DMS 273 (cell line): ENCODE results near the gene MICU1.
A peak's percentile ranks its signal among the peaks of the same experiment; 100 is the strongest.

Experiments
- DNase-seq: peaks from one replicate; lab custom pipeline; 2025; ENCODE audit not compliant: unreplicated experiment; lab: John Stamatoyannopoulos, UW

The MICU1 gene

DNA sequence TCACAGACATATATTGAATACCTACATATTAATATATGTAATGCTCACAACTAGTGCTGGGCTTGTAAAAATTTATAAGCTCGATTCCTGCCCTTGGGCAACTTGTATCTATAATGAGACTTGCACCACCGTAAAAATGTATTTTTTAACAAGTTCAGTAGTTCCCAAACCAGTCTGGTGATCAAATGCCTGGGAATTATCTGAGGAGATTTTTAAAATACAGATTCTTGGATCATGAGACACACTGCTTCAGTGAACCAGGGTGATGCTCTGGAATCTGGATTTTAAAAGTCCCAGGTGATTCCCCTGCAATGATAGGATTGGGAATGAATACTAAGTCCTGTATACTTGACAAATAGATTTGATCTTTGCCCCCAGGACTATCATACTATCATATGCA lies 4.3 kb upstream of the MICU1 start:
- no peak for DNase-seq

- DNase-seq: no peak
Measured at GRCh38 chr10:72626444-72626754, 520 bp upstream of the MICU1 start.

DNA sequence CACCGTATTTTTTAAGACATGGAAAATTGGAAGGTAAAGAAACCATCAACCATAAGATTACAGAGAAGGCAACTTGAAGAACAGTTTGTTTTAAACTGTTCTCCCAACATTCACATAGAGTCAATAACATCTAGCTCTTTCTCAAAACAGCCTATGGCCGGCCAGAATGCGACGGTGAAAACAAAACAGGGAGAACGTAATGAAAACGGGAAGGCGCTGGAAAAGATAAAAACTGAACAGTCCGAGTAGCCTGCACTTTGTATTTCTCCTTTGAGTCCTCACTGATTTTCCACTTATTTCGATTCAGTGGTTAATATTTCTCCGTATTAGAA lies 637 bp downstream of the MICU1 start:
- peak; percentile 54 for DNase-seq

- no peak for DNase-seq
Measured at GRCh38 chr10:72622271-72622670, 3.6 kb downstream of the MICU1 start.

- peak; percentile 12 for DNase-seq
Measured at GRCh38 chr10:72616716-72617115, 9.2 kb downstream of the MICU1 start.

DNA sequence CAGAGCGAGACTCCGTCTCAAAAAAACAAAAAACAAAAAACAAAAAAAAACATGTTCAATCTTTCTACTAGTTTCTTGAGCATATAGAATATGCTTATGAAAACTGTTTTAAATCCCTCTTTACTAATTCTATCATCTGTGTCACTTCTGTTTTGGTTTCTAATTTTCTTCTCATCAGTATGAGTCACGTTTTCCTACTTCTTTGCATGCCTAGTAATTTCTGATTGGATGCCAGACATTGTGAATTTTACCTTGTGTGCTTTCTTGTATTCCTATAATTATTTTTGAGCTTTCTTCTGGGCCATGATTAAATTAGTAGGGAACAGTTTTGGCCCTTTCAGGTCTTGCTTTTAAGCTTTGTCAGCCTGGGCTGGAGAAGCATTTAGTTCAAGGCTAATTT lies 9.9 kb downstream of the MICU1 start:
- no peak for DNase-seq

DNA sequence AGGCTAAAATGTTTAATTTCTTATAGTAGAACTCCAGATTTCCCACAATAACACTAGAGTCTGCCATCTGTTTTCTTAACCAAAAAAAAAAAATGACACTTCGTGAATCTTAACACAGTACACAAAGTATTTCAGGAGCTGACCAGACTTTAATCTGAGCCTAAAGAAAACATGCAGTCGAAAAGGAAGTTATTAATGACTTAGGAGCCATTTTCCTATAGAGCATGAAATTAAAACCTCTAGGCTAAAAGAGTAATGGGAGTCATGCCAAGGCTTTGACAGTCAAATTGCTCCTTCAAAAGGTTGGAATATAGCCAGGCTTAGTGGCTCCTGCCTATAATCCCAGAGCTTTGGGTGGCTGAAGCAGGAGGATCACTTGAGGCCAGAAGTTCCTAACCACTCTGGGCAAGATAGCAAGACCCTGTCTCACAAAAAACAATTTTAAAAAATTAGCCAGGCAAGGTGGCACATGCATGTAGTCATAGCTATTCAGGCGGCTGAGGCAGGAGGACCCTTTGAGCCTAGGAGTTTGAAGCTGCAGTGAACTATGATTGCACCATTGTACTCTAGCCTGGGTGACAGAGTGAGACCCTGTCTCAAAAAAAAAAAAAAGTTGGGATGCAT lies 13.6 kb downstream of the MICU1 start:
- peak; percentile 87 for DNase-seq

DNA sequence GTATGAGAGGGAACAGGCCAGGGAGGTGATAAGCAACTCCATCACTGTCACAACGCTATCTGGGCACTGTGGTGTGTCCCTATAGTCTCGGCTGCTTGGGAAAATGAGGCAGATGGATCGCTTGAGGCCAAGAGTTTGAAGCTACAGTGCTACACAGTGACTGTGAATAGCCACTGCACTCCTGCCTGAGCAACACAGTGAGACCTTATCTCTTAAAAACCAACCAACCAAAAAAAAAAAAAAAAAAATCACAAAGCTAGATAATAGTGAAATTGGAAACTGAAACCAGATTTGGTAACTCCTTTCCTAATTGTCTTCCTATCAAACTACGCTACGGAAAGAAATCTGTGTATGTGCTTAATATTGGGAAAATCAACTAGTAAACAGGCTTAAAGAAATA lies 14.1 kb downstream of the MICU1 start:
- DNase-seq: peak; percentile 13

DNA sequence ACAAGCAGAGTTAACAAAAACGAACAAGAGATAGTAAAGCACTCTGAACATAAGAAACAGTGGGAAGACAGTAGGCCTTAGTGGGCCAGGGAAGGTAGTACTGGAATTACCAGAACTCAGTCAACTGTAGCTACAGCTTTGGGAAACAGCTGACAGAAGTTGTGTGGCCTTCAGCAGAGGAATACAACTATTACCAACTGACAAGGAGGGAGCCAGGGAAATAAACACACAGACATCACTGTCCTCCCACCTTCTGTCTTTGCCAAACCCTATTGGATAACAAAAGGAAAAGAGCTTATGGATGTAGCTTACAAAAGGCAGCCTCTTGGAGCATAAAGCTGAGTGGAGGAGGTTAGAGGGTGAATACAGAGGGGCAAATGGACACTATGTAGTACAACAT lies 15.4 kb downstream of the MICU1 start:
- no peak for DNase-seq

- no peak for DNase-seq
Measured at GRCh38 chr10:72605122-72605521, 20.8 kb downstream of the MICU1 start.

- DNase-seq: no peak
Measured at GRCh38 chr10:72601144-72601543, 24.7 kb downstream of the MICU1 start.

DNA sequence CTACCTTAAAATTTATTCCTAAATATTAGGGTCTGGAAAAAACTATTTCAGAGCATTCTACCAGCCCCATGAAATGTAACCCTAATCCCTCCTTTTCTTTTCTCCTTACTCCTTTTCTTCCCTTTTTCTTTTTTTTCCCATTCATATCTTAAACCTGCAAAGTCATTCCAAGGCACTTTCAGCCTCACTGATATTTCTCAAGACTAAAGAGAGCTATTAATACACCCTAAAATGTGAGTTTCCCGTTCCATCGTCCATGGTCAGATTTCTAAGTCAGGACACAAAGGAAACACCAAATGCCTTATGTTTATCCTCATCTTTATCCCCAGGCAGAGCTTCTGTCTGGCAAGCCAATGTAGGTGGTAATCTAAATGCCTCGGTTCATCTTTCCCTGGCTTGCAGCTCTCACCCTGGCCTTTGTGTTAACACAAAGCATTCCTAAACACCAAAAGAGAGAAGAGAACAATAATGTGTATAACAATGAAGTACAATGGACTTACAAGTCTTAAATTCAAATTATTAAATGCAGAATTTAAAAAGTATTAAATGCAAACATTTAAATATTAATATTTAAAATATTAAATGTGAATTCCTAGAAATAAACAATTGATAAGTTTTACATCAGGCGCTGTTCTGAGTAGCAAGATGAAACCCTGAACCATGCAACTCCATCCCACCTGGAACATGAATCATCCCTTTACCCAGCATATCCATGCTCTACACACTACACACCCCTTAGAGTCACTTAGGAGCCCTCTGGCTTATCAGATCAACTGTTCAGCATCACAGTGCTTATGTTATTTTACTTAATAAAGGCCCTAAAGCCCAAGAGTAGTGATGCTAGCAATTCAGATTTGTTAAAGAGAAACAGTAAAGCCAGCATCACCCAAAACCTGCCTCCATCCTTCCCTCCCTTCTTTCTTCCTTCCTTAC lies 26.8 kb downstream of the MICU1 start:
- DNase-seq: no peak

GRCh38 chr10:72597897-72598296 lies 28.0 kb downstream of the MICU1 start:
- no peak for DNase-seq

- no peak for DNase-seq
Measured at GRCh38 chr10:72595436-72595835, 30.4 kb downstream of the MICU1 start.

- DNase-seq: no peak
Measured at GRCh38 chr10:72593963-72594362, 31.9 kb downstream of the MICU1 start.

GRCh38 chr10:72588266-72588665 lies 37.6 kb downstream of the MICU1 start:
- DNase-seq: no peak

- DNase-seq: no peak
Measured at GRCh38 chr10:72587568-72587967, 38.3 kb downstream of the MICU1 start.

DNA sequence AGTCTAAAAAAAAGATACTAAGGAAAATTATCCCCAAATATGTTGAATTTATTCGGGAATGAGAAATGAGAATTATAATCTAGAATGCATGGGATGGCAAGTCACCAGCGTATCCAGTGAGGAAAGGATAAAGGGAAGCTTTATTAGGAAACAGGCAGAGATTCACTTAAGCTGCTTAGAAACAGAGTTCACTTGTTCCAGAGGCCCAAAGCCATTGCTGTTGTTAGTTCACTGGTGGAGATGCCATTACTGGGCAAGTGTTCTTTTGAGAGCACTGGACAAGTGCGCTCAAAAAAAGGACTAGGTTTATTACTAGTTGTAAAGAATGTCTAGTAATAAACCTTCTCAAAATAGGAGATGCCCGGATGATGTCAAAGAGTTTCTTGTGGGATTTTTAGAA lies 51.2 kb downstream of the MICU1 start:
- no peak for DNase-seq

DNA sequence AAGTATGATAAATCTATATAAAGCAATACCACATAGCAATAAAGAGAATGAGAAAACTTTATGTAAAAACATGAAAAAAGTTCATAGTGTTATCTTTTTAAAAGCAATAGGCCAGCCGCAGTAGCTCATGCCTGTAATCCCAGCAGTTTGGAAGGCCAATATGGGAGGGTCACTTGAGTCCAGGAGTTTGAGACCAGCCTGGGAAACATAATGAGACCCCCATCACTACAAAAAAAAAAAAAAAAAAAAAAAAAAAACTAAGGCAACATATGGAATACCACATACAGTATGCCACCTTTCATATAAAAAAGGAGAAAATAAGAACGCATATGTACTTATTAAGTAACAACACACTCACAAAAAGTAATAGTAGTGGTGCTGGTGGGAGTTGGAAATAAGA lies 52.8 kb downstream of the MICU1 start:
- no peak for DNase-seq

DNA sequence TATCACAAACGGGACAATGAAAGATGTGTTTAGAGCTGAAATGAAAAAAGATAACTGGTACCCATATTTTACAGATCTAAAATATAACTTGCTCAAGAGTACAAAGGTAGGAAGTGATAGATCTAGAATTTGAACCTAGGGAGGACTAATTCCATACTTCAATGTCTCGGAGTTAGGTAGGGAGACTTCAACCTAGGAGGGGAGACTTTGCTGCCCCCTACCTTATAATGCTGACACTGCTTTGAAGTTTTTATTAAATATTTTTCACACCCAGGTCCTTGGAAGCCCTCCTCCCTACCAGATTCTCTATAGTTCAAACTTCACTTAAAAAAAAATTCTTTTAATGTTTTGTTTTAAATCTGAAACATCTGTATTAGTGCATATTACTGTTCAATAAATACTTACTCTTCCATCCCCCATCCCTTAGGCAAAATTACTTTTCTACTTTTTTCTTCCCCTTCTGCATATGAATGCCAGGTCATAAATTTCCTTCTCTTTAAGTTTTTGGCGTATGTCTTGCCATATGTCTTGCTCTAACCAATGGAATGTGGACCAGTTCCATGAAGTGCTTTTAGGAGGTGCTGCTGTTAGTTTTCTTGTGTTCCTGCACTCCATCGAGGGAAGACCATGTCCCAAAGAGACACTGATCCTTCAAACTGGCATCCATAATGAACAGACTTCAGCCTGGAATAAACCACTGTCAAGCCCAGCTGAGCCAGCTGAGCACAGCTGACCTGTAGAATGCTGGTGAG lies 57.8 kb downstream of the MICU1 start:
- peak; percentile 34 for DNase-seq

- no peak for DNase-seq
Measured at GRCh38 chr10:72567421-72567820, 58.5 kb downstream of the MICU1 start.

- no peak for DNase-seq
Measured at GRCh38 chr10:72564596-72564995, 61.3 kb downstream of the MICU1 start.
